SK-N-SH treated with all-trans-retinoic acid at 6 μM for 48 hours (cell line): ENCODE measurements around the gene BEND6.

Experiments
- ATAC-seq: fragments of 200-7000 bp; cut with Tn5 transposase; 3 replicates; pipeline ENCODE4 v1.9.1; 2020; ENCODE audit warnings: mild to moderate bottlenecking, moderate library complexity
- ARNTL ChIP-seq: fragments of 450-650 bp; formaldehyde crosslinking; IDR thresholded peaks from 2 replicates; pipeline ENCODE4 v1.5.0; 2020; ENCODE audit warnings: low read depth, mild to moderate bottlenecking, moderate library complexity, borderline replicate concordance
- BACH2 ChIP-seq: fragments of 250-450 bp; sonication (Bioruptor Pico); IDR thresholded peaks from 2 replicates; pipeline ENCODE4 v1.9.0; 2021; ENCODE audit warnings: mild to moderate bottlenecking, borderline replicate concordance
- CREB5 ChIP-seq: fragments of 250-450 bp; sonication (Bioruptor Pico); IDR thresholded peaks from 2 replicates; pipeline ENCODE4 v1.5.1; 2020; ENCODE audit warnings: low read depth, mild to moderate bottlenecking, moderate library complexity
- CSDC2 ChIP-seq: fragments of 250-450 bp; sonication (Bioruptor Pico); IDR thresholded peaks from 2 replicates; pipeline ENCODE4 v1.5.0; 2020; ENCODE audit warnings: mild to moderate bottlenecking, moderate library complexity
- CSRNP3 ChIP-seq: fragments of 250-450 bp; sonication (Bioruptor Pico); IDR thresholded peaks from 2 replicates; pipeline ENCODE4 v1.5.1; 2021; ENCODE audit warnings: mild to moderate bottlenecking, moderate library complexity
- ESRRG ChIP-seq: fragments of 250-450 bp; sonication (Bioruptor Pico); IDR thresholded peaks from 2 replicates; pipeline ENCODE4 v1.6.1; 2021; ENCODE audit warnings: mild to moderate bottlenecking
- GLIS3 ChIP-seq: fragments of 250-450 bp; sonication (Bioruptor Pico); IDR thresholded peaks from 2 replicates; pipeline ENCODE4 v1.5.0; 2020; ENCODE audit warnings: mild to moderate bottlenecking, moderate library complexity
- ISL1 ChIP-seq: fragments of 250-450 bp; sonication (Bioruptor Pico); IDR thresholded peaks from 2 replicates; pipeline ENCODE4 v2.1.2; 2022; ENCODE audit warnings: mild to moderate bottlenecking, moderate library complexity
- OSR1 ChIP-seq: fragments of 250-450 bp; sonication (Bioruptor Pico); IDR thresholded peaks from 2 replicates; pipeline ENCODE4 v1.8.0; 2022; ENCODE audit warnings: moderate library complexity, mild to moderate bottlenecking, inconsistent platforms
- PATZ1 ChIP-seq: fragments of 250-450 bp; sonication (Bioruptor Pico); IDR thresholded peaks from 2 replicates; pipeline ENCODE4 v1.8.0; 2020; ENCODE audit warnings: mild to moderate bottlenecking, moderate library complexity, borderline replicate concordance
- PPARA ChIP-seq: fragments of 250-450 bp; sonication (Bioruptor Pico); IDR thresholded peaks from 2 replicates; pipeline ENCODE4 v1.5.0; 2020; ENCODE audit warnings: mild to moderate bottlenecking, borderline replicate concordance
- RARB ChIP-seq: fragments of 250-450 bp; sonication (Bioruptor Pico); IDR thresholded peaks from 2 replicates; pipeline ENCODE4 v1.8.0; 2021; ENCODE audit warnings: mild to moderate bottlenecking, moderate library complexity
- SNAI2 ChIP-seq: fragments of 250-450 bp; sonication (Bioruptor Pico); IDR thresholded peaks from 2 replicates; pipeline ENCODE4 v1.5.0; 2020; ENCODE audit warnings: mild to moderate bottlenecking, moderate library complexity
- TCF4 ChIP-seq: fragments of 250-450 bp; sonication (Bioruptor Pico); IDR thresholded peaks from 2 replicates; pipeline ENCODE4 v1.8.0; 2021; ENCODE audit warnings: mild to moderate bottlenecking, moderate library complexity, borderline replicate concordance
- TSHZ2 ChIP-seq: fragments of 250-450 bp; sonication (Bioruptor Pico); IDR thresholded peaks from 2 replicates; pipeline ENCODE4 v1.5.0; 2020; ENCODE audit warnings: mild to moderate bottlenecking, moderate library complexity
- ZC3H10 ChIP-seq: fragments of 250-450 bp; sonication (Bioruptor Pico); IDR thresholded peaks from 2 replicates; pipeline ENCODE4 v1.5.1; 2021; ENCODE audit warnings: mild to moderate bottlenecking, moderate library complexity
- ZFP3 ChIP-seq: fragments of 250-450 bp; sonication (Bioruptor Pico); IDR thresholded peaks from 2 replicates; pipeline ENCODE4 v1.5.0; 2020; ENCODE audit warnings: mild to moderate bottlenecking, moderate library complexity
- ZFP30 ChIP-seq: fragments of 450-650 bp; formaldehyde crosslinking; IDR thresholded peaks from 2 replicates; pipeline ENCODE4 v1.5.0; 2022; ENCODE audit warnings: mild to moderate bottlenecking, moderate library complexity
- ZNF565 ChIP-seq: fragments of 450-650 bp; formaldehyde crosslinking; conservative IDR thresholded peaks from 2 replicates; pipeline ENCODE4 v1.5.0; 2020; ENCODE audit warnings: low read depth, mild to moderate bottlenecking, moderate library complexity
- ZNF70 ChIP-seq: fragments of 450-650 bp; formaldehyde crosslinking; IDR thresholded peaks from 2 replicates; pipeline ENCODE4 v1.5.0; 2020; ENCODE audit warnings: mild to moderate bottlenecking, moderate library complexity
- ZNF8 ChIP-seq: fragments of 450-650 bp; formaldehyde crosslinking; IDR thresholded peaks from 2 replicates; pipeline ENCODE4 v1.5.0; 2020; ENCODE audit warnings: mild to moderate bottlenecking, moderate library complexity

The BEND6 gene

GRCh38 chr6:57069228-57069627 lies 114.3 kb downstream of the BEND6 start:
- TF ChIP-seq RARB (CRISPR knock-in tag) = no peak
- no peak for TF ChIP-seq PATZ1
- no peak for TF ChIP-seq ZFP30 (CRISPR knock-in tag)
- no peak for TF ChIP-seq ESRRG (CRISPR knock-in tag)
- TF ChIP-seq ARNTL (CRISPR knock-in tag) = no peak

GRCh38 chr6:57069920-57070331 lies 115.0 kb downstream of the BEND6 start:
- TF ChIP-seq ARNTL (CRISPR knock-in tag) (no peak), ZC3H10 (CRISPR knock-in tag) (no peak), BACH2 (CRISPR knock-in tag) (no peak)
- TF ChIP-seq, all 23 proteins: peak for 0
- ATAC-seq = no peak

More at GRCh38 chr6:57069228-57069627, 114.3 kb downstream of the BEND6 start:
- ATAC-seq = no peak

- no peak for ATAC-seq
- TF ChIP-seq ZFP3 (CRISPR knock-in tag) (no peak), ZNF565 (CRISPR knock-in tag) (no peak), CSDC2 (CRISPR knock-in tag) (no peak), TSHZ2 (CRISPR knock-in tag) (no peak), ZNF70 (no peak), ISL1 (CRISPR knock-in tag) (no peak), CSRNP3 (CRISPR knock-in tag) (no peak), OSR1 (CRISPR knock-in tag) (no peak), CREB5 (CRISPR knock-in tag) (no peak), PATZ1 (no peak)
Observed at GRCh38 chr6:57072108-57072507, 117.2 kb downstream of the BEND6 start.

- TF ChIP-seq SNAI2 (CRISPR knock-in tag) (no peak), GLIS3 (CRISPR knock-in tag) (no peak), RARB (CRISPR knock-in tag) (no peak), TCF4 (CRISPR knock-in tag) (no peak), ZC3H10 (CRISPR knock-in tag) (no peak), PPARA (CRISPR knock-in tag) (no peak), OSR1 (CRISPR knock-in tag) (no peak), ZNF70 (no peak), ISL1 (CRISPR knock-in tag) (no peak), CSRNP3 (CRISPR knock-in tag) (no peak), ZNF8 (no peak)
- TF ChIP-seq, all 23 proteins: peak for 0
- ATAC-seq = no peak
Observed at GRCh38 chr6:57074383-57074782, 119.5 kb downstream of the BEND6 start.
